ENCODE measurements around the gene PRDX2. TPM values are rescaled to one million over a fixed set of nuclear protein-coding genes. Genes with fewer than 3 reads are reported as not detected.

Gene PRDX2
- total RNA-seq, 1 experiment from 2014 or later: 295 TPM

DNA sequence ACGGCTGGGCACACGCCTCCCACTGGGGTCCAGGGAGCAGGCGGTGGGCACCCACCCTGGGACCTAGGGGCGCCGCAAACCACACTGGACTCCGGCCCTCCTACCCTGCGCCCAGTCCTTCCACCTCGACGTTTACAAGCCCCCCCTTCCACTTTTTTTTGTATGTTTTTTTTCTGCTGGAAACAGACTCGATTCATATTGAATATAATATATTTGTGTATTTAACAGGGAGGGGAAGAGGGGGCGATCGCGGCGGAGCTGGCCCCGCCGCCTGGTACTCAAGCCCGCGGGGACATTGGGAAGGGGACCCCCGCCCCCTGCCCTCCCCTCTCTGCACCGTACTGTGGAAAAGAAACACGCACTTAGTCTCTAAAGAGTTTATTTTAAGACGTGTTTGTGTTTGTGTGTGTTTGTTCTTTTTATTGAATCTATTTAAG lies 8.7 kb downstream of the PRDX2 start:
- Mint-ChIP-seq H3K4me3 (ENCODE audit: unreplicated experiment) (peak overlapping the region; percentile 94), H3K4me1 (ENCODE audit: insufficient read depth, unreplicated experiment) (peaks cover 43% of the 10 kb centered on the region), H3K27me3 (ENCODE audit: insufficient read depth, unreplicated experiment) (no peaks in the 10 kb centered on the region), H3K9me3 (ENCODE audit: unreplicated experiment) (no peaks in the 10 kb centered on the region), H3K36me3 (ENCODE audit: insufficient read depth, unreplicated experiment) (peaks cover 65% of the 10 kb centered on the region), H3K27ac (ENCODE audit: low read depth, unreplicated experiment) (peak overlapping the region; percentile 95)
- DNase-seq (ENCODE audit: unreplicated experiment): no peak
- CTCF ChIA-PET: interaction anchor here (0.6 to 14.5 kb wide), 5 partner anchors 9 to 60 kb away, joined by 3 to 307 read pairs (median 5); partner anchors contain the start of gene HOOK2
- intact Hi-C loops (cut with micrococcal nuclease): loop anchor here (5.0 kb wide), 1 partner anchor 71 kb away; the partner anchor contains the start of gene TNPO2
- POLR2A ChIA-PET: interaction anchor here (0.6 to 8.4 kb wide), 30 partner anchors 8 to 1735 kb away, joined by 3 to 410 read pairs (median 4); partner anchors contain the start of genes DNASE2, GCDH, GET3 and HOOK2
- TF ChIP-seq, protein P1, sequence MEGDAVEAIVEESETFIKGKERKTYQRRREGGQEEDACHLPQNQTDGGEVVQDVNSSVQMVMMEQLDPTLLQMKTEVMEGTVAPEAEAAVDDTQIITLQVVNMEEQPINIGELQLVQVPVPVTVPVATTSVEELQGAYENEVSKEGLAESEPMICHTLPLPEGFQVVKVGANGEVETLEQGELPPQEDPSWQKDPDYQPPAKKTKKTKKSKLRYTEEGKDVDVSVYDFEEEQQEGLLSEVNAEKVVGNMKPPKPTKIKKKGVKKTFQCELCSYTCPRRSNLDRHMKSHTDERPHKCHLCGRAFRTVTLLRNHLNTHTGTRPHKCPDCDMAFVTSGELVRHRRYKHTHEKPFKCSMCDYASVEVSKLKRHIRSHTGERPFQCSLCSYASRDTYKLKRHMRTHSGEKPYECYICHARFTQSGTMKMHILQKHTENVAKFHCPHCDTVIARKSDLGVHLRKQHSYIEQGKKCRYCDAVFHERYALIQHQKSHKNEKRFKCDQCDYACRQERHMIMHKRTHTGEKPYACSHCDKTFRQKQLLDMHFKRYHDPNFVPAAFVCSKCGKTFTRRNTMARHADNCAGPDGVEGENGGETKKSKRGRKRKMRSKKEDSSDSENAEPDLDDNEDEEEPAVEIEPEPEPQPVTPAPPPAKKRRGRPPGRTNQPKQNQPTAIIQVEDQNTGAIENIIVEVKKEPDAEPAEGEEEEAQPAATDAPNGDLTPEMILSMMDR (IDR thresholded peaks at IDR 0.05; ENCODE audit: unreplicated experiment): no peak
- BruUV-seq (replicated peaks): TSS peak; percentile 84

DNA sequence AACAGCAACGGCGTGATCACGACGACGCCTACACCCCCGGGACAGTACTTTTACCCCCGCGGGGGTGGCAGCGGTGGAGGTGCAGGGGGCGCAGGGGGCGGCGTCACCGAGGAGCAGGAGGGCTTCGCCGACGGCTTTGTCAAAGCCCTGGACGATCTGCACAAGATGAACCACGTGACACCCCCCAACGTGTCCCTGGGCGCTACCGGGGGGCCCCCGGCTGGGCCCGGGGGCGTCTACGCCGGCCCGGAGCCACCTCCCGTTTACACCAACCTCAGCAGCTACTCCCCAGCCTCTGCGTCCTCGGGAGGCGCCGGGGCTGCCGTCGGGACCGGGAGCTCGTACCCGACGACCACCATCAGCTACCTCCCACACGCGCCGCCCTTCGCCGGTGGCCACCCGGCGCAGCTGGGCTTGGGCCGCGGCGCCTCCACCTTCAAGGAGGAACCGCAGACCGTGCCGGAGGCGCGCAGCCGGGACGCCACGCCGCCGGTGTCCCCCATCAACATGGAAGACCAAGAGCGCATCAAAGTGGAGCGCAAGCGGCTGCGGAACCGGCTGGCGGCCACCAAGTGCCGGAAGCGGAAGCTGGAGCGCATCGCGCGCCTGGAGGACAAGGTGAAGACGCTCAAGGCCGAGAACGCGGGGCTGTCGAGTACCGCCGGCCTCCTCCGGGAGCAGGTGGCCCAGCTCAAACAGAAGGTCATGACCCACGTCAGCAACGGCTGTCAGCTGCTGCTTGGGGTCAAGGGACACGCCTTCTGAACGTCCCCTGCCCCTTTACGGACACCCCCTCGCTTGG lies 9.3 kb downstream of the PRDX2 start:
- BruUV-seq (replicated peaks): TSS peak; percentile 67
- intact Hi-C loops (cut with micrococcal nuclease): loop anchor here (5.0 kb wide), 1 partner anchor 70 kb away; the partner anchor contains the start of gene TNPO2
- ChIA-PET CTCF (interaction anchor here (0.6 to 14.5 kb wide), 11 partner anchors 9 to 146 kb away, joined by 3 to 307 read pairs (median 3); partner anchors contain the start of gene HOOK2), POLR2A (interaction anchor here (0.6 to 8.4 kb wide), 28 partner anchors 9 to 1725 kb away, joined by 3 to 410 read pairs (median 7); partner anchors contain the start of genes CALR, DNASE2, GCDH and GET3)
- peak overlapping the region; percentile 95 for H3K27ac Mint-ChIP-seq (ENCODE audit: low read depth, unreplicated experiment)
- H3K36me3 Mint-ChIP-seq (ENCODE audit: insufficient read depth, unreplicated experiment): peaks cover 64% of the 10 kb centered on the region
- H3K27me3 Mint-ChIP-seq (ENCODE audit: insufficient read depth, unreplicated experiment): no peaks in the 10 kb centered on the region
- TF ChIP-seq, protein P1 (IDR thresholded peaks at IDR 0.05; ENCODE audit: unreplicated experiment): no peak
- peak overlapping the region; percentile 94 for H3K4me3 Mint-ChIP-seq (ENCODE audit: unreplicated experiment)
- peaks cover 43% of the 10 kb centered on the region for H3K4me1 Mint-ChIP-seq (ENCODE audit: insufficient read depth, unreplicated experiment)
- H3K9me3 Mint-ChIP-seq (ENCODE audit: unreplicated experiment): no peaks in the 10 kb centered on the region
- DNase-seq (ENCODE audit: unreplicated experiment): peak; percentile 63

DNA sequence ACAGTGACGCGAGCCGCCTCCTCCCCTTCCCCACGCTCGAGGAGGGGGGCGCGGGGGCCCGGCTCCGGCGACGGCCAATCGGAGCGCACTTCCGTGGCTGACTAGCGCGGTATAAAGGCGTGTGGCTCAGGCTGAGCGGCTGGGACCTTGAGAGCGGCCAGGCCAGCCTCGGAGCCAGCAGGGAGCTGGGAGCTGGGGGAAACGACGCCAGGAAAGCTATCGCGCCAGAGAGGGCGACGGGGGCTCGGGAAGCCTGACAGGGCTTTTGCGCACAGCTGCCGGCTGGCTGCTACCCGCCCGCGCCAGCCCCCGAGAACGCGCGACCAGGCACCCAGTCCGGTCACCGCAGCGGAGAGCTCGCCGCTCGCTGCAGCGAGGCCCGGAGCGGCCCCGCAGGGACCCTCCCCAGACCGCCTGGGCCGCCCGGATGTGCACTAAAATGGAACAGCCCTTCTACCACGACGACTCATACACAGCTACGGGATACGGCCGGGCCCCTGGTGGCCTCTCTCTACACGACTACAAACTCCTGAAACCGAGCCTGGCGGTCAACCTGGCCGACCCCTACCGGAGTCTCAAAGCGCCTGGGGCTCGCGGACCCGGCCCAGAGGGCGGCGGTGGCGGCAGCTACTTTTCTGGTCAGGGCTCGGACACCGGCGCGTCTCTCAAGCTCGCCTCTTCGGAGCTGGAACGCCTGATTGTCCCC lies 10.1 kb downstream of the PRDX2 start, which contains the start of gene JUNB:
Gene JUNB (plus strand): TSS at position 142 of the 706 bp plus-strand sequence. CDS start 286 bp downstream, at position 428.
- H3K9me3 Mint-ChIP-seq (ENCODE audit: unreplicated experiment): no peaks in the 10 kb centered on the region
- no peaks in the 10 kb centered on the region for H3K27me3 Mint-ChIP-seq (ENCODE audit: insufficient read depth, unreplicated experiment)
- POLR2A ChIA-PET: interaction anchor here (0.6 to 8.4 kb wide), 28 partner anchors 8 to 1055 kb away, joined by 3 to 410 read pairs (median 6); partner anchors contain the start of genes CALR, DNASE2, GET3 and HOOK2
- H3K27ac Mint-ChIP-seq (ENCODE audit: low read depth, unreplicated experiment): peak within 1 kb of the TSS; percentile 95
- BruUV-seq (replicated peaks): no TSS peak
- H3K4me1 Mint-ChIP-seq (ENCODE audit: insufficient read depth, unreplicated experiment): peaks cover 41% of the 10 kb centered on the region
- intact Hi-C loops (cut with micrococcal nuclease): loop anchor here (5.0 kb wide), 1 partner anchor 69 kb away; the partner anchor contains the start of gene TNPO2
- TF ChIP-seq, protein P1 (IDR thresholded peaks at IDR 0.05; ENCODE audit: unreplicated experiment): no peak
- peaks cover 60% of the 10 kb centered on the region for H3K36me3 Mint-ChIP-seq (ENCODE audit: insufficient read depth, unreplicated experiment)
- H3K4me3 Mint-ChIP-seq (ENCODE audit: unreplicated experiment): peak within 1 kb of the TSS; percentile 94
- CTCF ChIA-PET: interaction anchor here (0.6 to 14.5 kb wide), 7 partner anchors 16 to 146 kb away, joined by 3 to 307 read pairs (median 4); partner anchors contain the start of gene HOOK2
- DNase-seq (ENCODE audit: unreplicated experiment): peak; percentile 98
